GM23248 (cell line): ENCODE results near the gene SMG7.

Source experiments
- EZH2 ChIP-seq: fragments of 200-600 bp; sonication (generic); IDR thresholded peaks from 2 replicates; pipeline ENCODE4 v1.6.1; 2018; ENCODE audit warnings: antibody characterized with exemption, mild to moderate bottlenecking; ENCODE audit not compliant: insufficient read depth, poor library complexity, severe bottlenecking
- EZH2phosphoT487 ChIP-seq: fragments of 200-600 bp; sonication (generic); IDR thresholded peaks from 2 replicates; pipeline ENCODE4 v1.6.1; 2018; ENCODE audit warnings: antibody characterized with exemption, moderate library complexity, mild to moderate bottlenecking, low read depth; ENCODE audit not compliant: insufficient read depth

GRCh38 chr1:183576537-183576936, 104.2 kb downstream of the SMG7 start:
- TF ChIP-seq EZH2phosphoT487 (no peak), EZH2 (no peak)
